SK-N-SH (cell line): ENCODE measurements around the gene EXPH5. TPM values are rescaled to one million over a fixed set of nuclear protein-coding genes. Genes with fewer than 3 reads are reported as not detected.

ENCODE experiments used
- CTCF ChIA-PET: fragments of 300-600, 350-600 bp; formaldehyde crosslinking; extraction: SDS; loops from one replicate; lab custom pipeline; 2021; lab: Yijun Ruan, JAX
- POLR2A ChIA-PET: fragments of 350-600 bp; sonication (Branson Sonifier 250); formaldehyde crosslinking; extraction: SDS; loops from one replicate; lab custom pipeline; 2020; ENCODE audit warnings: antibody characterized with exemption, inconsistent platforms; lab: Yijun Ruan, JAX
- DNase-seq: peaks from one replicate; pipeline ENCODE4 v3.0.0; 2012
- H2AFZ ChIP-seq: fragments of 200-600 bp; sonication (generic); 2 replicates; pipeline ENCODE4 v1.8.1; 2016; ENCODE audit warnings: antibody characterized with exemption, mild to moderate bottlenecking, low read depth
- H3F3A ChIP-seq: fragments of 200-600 bp; sonication (generic); replicated peaks from 2 replicates; pipeline ENCODE3; 2016; ENCODE audit warnings: antibody characterized with exemption, mild to moderate bottlenecking; ENCODE audit not compliant: insufficient read depth
- H3K27ac ChIP-seq, 2 experiments: fragments of 200-500 bp in 1 of 2; fragments of 200-600 bp in 1 of 2; sonication (Bioruptor generic) in 1 of 2; sonication (generic), shearing (Covaris generic) in 1 of 2; 2 replicates each; pipeline versions ENCODE4 v1.5.1 to v1.6.1; 2014 to 2016; ENCODE audit warnings: low read depth in 2 of 2, inconsistent platforms in 1 of 2, low read length in 1 of 2, mild to moderate bottlenecking in 1 of 2, mixed read lengths in 1 of 2
- H3K27me3 ChIP-seq: fragments of 200-600 bp; sonication (generic), shearing (Covaris generic); 2 replicates; pipeline ENCODE4 v1.6.1; 2016; ENCODE audit warnings: mixed run types; ENCODE audit not compliant: insufficient read depth
- H3K36me3 ChIP-seq, 2 experiments: fragments of 200-500 bp in 1 of 2; fragments of 200-600 bp in 1 of 2; sonication (Bioruptor generic) in 1 of 2; sonication (generic) in 1 of 2; replicated peaks in 1 of 2; 2 replicates each; pipeline versions ENCODE3 to v1.5.1; 2014 to 2016; ENCODE audit warnings: low read length in 1 of 2, mild to moderate bottlenecking in 1 of 2; ENCODE audit not compliant: insufficient read depth in 2 of 2, control insufficient read depth in 1 of 2
- H3K4me1 ChIP-seq, 2 experiments: fragments of 200-500 bp in 1 of 2; fragments of 200-600 bp in 1 of 2; sonication (Bioruptor generic) in 1 of 2; sonication (generic), shearing (Covaris generic) in 1 of 2; 2 replicates each; pipeline versions ENCODE4 v1.5.1 to v1.6.1; 2014 to 2016; ENCODE audit warnings: low read depth in 1 of 2, low read length in 1 of 2, mixed run types in 1 of 2; ENCODE audit not compliant: insufficient read depth in 2 of 2, control insufficient read depth in 1 of 2
- H3K4me2 ChIP-seq: fragments of 200-600 bp; sonication (generic), shearing (Covaris generic); 2 replicates; pipeline ENCODE4 v1.6.1; 2017; ENCODE audit warnings: mixed run types
- H3K4me3 ChIP-seq, 2 experiments: fragments of 200-500 bp in 1 of 2; fragments of 200-600 bp in 1 of 2; sonication (Bioruptor generic) in 1 of 2; sonication (generic), shearing (Covaris generic) in 1 of 2; 2 replicates each; pipeline versions ENCODE4 v1.5.1 to v1.8.1; 2014 to 2016; ENCODE audit warnings: low read depth in 2 of 2, inconsistent platforms in 1 of 2, low read length in 1 of 2, mild to moderate bottlenecking in 1 of 2, mixed read lengths in 1 of 2, moderate library complexity in 1 of 2
- H3K79me2 ChIP-seq: fragments of 200-600 bp; sonication (generic); 2 replicates; pipeline ENCODE4 v1.8.1; 2017; ENCODE audit warnings: mild to moderate bottlenecking; ENCODE audit not compliant: insufficient read depth
- H3K9ac ChIP-seq: fragments of 200-600 bp; sonication (generic); 2 replicates; pipeline ENCODE4 v1.6.1; 2017; ENCODE audit warnings: mixed run types
- H3K9me2 ChIP-seq: fragments of 200-600 bp; sonication (generic); 2 replicates; pipeline ENCODE4 v1.6.1; 2017; ENCODE audit warnings: mixed run types
- H3K9me3 ChIP-seq: fragments of 200-600 bp; sonication (generic); 2 replicates; pipeline ENCODE4 v1.6.1; 2017; ENCODE audit warnings: mixed run types, mild to moderate bottlenecking, moderate library complexity
- H4K20me1 ChIP-seq: fragments of 200-600 bp; sonication (generic); 2 replicates; pipeline ENCODE4 v1.6.1; 2017; ENCODE audit warnings: mild to moderate bottlenecking, mixed run types; ENCODE audit not compliant: insufficient read depth
- ELF1 ChIP-seq: IDR thresholded peaks from 2 replicates; pipeline ENCODE4 v1.4.0; 2012
- EZH2phosphoT487 ChIP-seq: fragments of 200-600 bp; sonication (generic); IDR thresholded peaks from 2 replicates; pipeline ENCODE4 v1.6.1; 2017; ENCODE audit warnings: low read depth, mixed run types, mild to moderate bottlenecking, antibody characterized with exemption, moderate library complexity, borderline replicate concordance
- FOXJ3 ChIP-seq: sonication (generic); formaldehyde crosslinking; IDR thresholded peaks from 2 replicates; pipeline ENCODE4 v1.5.1; 2020; ENCODE audit warnings: mild to moderate bottlenecking, missing genetic modification reagents
- FOXM1 ChIP-seq: IDR thresholded peaks from 2 replicates; pipeline ENCODE4 v1.4.0; 2012; ENCODE audit warnings: low read depth, mild to moderate bottlenecking
- GABPA ChIP-seq: IDR thresholded peaks from 2 replicates; pipeline ENCODE4 v1.4.0; 2012; ENCODE audit warnings: low read depth, mild to moderate bottlenecking
- JUND ChIP-seq: IDR thresholded peaks from 2 replicates; pipeline ENCODE4 v1.4.0; 2012
- MEF2A ChIP-seq: IDR thresholded peaks from 2 replicates; pipeline ENCODE4 v1.4.0; 2012; ENCODE audit warnings: low read depth, borderline replicate concordance
- MXI1 ChIP-seq: IDR thresholded peaks from 2 replicates; pipeline ENCODE4 v1.6.1; 2012; ENCODE audit warnings: mild to moderate bottlenecking, low read depth, low read length, improper control_type of control experiment
- NFIC ChIP-seq: IDR thresholded peaks from 2 replicates; pipeline ENCODE4 v1.4.0; 2012; ENCODE audit warnings: borderline replicate concordance
- NRF1 ChIP-seq: IDR thresholded peaks from 2 replicates; pipeline ENCODE4 v1.6.1; 2012; ENCODE audit warnings: low read depth, mild to moderate bottlenecking, low read length
- PBX3 ChIP-seq: IDR thresholded peaks from 2 replicates; pipeline ENCODE4; 2012
- REST ChIP-seq: IDR thresholded peaks from 2 replicates; pipeline ENCODE4 v1.6.1; 2012; ENCODE audit warnings: mild to moderate bottlenecking, low read depth, low read length, moderate library complexity
- RXRA ChIP-seq: IDR thresholded peaks from 2 replicates; pipeline ENCODE4 v1.4.0; 2012; ENCODE audit warnings: low read depth, mild to moderate bottlenecking, borderline replicate concordance
- SIN3A ChIP-seq: IDR thresholded peaks from 2 replicates; pipeline ENCODE4 v1.6.1; 2012; ENCODE audit warnings: low read depth, mild to moderate bottlenecking, low read length, moderate library complexity, borderline replicate concordance
- TCF12 ChIP-seq: IDR thresholded peaks from 2 replicates; pipeline ENCODE4 v1.4.0; 2012
- WGBS: methylation state at CpG from one replicate; pipeline ENCODE4 v1.1.6; 2017; ENCODE audit warnings: low lambda C conversion rate; 5-methylcytosine and 5-hydroxymethylcytosine counted together
- polyA plus RNA-seq, 3 experiments: library from polyadenylated mRNA; depleted of rRNA; stranded (reverse); fragments of >200 nt; gene quantifications; 2 replicates each; pipeline ENCODE4 v1.2.3, GENCODE V29; 2012
- TF ChIP-seq, protein P1 (sequence below): IDR thresholded peaks from 2 replicates; pipeline ENCODE4 v1.4.0; 2012; ENCODE audit warnings: low read depth, borderline replicate concordance
- TF ChIP-seq, protein P2 (sequence below): fragments of 150-350 bp; IDR thresholded peaks from 2 replicates; pipeline ENCODE4 v1.6.1; 2016; ENCODE audit warnings: mild to moderate bottlenecking, low read depth, low read length
- TF ChIP-seq, protein P3 (sequence below): IDR thresholded peaks from 2 replicates; pipeline ENCODE4 v1.4.0; 2012; ENCODE audit warnings: low read depth, borderline replicate concordance

Gene EXPH5
- polyA plus RNA-seq, 1 of the 3 experiments (the other 2 are of a cell fraction): 0.05 TPM

DNA sequence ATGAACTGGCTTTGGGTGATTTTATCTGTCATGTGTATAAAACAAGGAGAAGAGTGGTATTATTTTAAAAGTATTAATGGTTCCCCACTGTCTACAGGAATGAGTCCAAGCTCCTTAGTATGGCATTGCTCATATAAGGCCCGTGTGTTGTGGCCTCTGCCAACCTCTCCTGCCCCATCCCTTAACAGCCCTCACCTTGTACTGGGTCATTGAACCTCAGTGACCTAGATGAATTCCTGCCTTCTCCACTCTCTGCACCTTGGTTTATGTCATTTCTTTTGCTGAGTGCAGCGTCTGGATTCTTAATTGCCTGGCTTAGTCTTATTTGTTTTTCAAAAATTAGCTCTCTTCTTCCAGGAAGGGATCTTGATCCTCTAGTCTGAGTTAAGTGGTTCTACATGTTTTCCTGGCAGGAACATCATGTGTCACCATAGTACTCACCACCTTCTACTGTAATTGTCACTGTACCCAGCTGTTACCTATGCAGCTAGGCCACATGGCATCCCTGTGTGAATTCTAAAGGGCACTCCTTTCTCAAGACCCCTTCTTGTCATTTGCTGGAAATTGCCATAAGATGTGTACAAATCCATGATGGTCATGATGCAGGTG, 59.2 kb downstream of the EXPH5 start:
- H4K20me1 ChIP-seq: no peaks in the 10 kb centered on the region
- no peaks in the 10 kb centered on the region for H3K9me2 ChIP-seq
- no peak overlapping the region for H3K4me2 ChIP-seq
- CTCF ChIA-PET: no interaction called here
- POLR2A ChIA-PET: no interaction called here
- no peak overlapping the region for H2AFZ ChIP-seq
- no peaks in the 10 kb centered on the region for H3K36me3 ChIP-seq
- no peaks in the 10 kb centered on the region for H3K79me2 ChIP-seq
- no peak overlapping the region for H3K9ac ChIP-seq
- no peaks in the 10 kb centered on the region for H3K9me3 ChIP-seq
- TF ChIP-seq, protein P1, sequence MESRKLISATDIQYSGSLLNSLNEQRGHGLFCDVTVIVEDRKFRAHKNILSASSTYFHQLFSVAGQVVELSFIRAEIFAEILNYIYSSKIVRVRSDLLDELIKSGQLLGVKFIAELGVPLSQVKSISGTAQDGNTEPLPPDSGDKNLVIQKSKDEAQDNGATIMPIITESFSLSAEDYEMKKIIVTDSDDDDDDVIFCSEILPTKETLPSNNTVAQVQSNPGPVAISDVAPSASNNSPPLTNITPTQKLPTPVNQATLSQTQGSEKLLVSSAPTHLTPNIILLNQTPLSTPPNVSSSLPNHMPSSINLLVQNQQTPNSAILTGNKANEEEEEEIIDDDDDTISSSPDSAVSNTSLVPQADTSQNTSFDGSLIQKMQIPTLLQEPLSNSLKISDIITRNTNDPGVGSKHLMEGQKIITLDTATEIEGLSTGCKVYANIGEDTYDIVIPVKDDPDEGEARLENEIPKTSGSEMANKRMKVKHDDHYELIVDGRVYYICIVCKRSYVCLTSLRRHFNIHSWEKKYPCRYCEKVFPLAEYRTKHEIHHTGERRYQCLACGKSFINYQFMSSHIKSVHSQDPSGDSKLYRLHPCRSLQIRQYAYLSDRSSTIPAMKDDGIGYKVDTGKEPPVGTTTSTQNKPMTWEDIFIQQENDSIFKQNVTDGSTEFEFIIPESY: no peak
- TF ChIP-seq GABPA: no peak
- TF ChIP-seq TCF12: no peak
- no peak for TF ChIP-seq SIN3A
- TF ChIP-seq NRF1: no peak
- TF ChIP-seq, protein P2, sequence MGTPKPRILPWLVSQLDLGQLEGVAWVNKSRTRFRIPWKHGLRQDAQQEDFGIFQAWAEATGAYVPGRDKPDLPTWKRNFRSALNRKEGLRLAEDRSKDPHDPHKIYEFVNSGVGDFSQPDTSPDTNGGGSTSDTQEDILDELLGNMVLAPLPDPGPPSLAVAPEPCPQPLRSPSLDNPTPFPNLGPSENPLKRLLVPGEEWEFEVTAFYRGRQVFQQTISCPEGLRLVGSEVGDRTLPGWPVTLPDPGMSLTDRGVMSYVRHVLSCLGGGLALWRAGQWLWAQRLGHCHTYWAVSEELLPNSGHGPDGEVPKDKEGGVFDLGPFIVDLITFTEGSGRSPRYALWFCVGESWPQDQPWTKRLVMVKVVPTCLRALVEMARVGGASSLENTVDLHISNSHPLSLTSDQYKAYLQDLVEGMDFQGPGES: no peak
- no peak for TF ChIP-seq PBX3
- no peak for TF ChIP-seq JUND
- no peak for TF ChIP-seq REST
- TF ChIP-seq, protein P3, sequence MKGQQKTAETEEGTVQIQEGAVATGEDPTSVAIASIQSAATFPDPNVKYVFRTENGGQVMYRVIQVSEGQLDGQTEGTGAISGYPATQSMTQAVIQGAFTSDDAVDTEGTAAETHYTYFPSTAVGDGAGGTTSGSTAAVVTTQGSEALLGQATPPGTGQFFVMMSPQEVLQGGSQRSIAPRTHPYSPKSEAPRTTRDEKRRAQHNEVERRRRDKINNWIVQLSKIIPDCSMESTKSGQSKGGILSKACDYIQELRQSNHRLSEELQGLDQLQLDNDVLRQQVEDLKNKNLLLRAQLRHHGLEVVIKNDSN: no peak
- no peak for TF ChIP-seq MEF2A
- TF ChIP-seq FOXM1: no peak
- TF ChIP-seq FOXJ3 (CRISPR knock-in tag): no peak
- no peak for TF ChIP-seq NFIC
- no peak for TF ChIP-seq EZH2phosphoT487
- TF ChIP-seq RXRA: no peak
- no peak for TF ChIP-seq ELF1
- TF ChIP-seq MXI1: no peak
- TF ChIP-seq, all 33 proteins: peak for 0
- 65% methylated on average over 2 of the region's 2 CpGs for WGBS
- Histone ChIP-seq H3F3A (no peaks in the 10 kb centered on the region), H3K4me3 (no peak overlapping the region), H3K27me3 (peaks cover 4% of the 10 kb centered on the region; the same call in 1 of the 2 replicates), H3K27ac (no peak overlapping the region), H3K4me1 (no peaks in the 10 kb centered on the region; a peak in 1 of 4 replicates)
- no peak for DNase-seq
